Stimulated activated CD8-positive, alpha-beta memory T cell treated with anti-CD3 and anti-CD28 coated beads, Interleukin-15, amount 100 ng/mL, for 1 hour (primary cell): Measurements from ENCODE around the gene CCDC85A.

Experiments used
- DNase-seq: peaks from one replicate; pipeline ENCODE4 v3.0.0-alpha.2; 2020; ENCODE audit warnings: low read depth

The CCDC85A gene

DNA sequence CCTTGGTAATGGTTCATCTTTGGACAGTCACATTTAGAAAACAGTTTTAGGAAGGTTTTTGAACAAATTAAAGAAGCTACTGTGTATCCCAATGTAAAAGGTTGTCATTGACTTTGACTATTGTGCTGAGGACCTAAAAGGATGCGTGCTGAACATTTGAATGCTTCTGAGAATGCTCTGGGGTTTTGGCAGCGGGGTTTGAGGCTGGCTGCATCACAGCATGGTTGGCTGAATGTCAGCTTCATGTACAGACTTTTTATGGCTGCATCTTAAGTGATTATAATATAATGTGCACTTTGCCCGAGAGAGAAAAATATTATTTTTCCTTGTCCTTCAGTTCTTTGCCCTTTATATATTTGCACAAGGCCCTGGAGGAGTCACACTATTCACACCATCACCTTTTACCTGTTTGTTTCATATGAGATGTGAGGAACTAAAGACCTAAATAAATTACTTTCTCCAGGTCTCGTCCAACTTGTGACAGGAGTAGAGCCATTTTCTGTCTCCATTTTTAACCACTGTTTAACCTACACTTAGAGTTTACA, 125.9 kb downstream of the CCDC85A start:
- DNase-seq, result no peak

DNA sequence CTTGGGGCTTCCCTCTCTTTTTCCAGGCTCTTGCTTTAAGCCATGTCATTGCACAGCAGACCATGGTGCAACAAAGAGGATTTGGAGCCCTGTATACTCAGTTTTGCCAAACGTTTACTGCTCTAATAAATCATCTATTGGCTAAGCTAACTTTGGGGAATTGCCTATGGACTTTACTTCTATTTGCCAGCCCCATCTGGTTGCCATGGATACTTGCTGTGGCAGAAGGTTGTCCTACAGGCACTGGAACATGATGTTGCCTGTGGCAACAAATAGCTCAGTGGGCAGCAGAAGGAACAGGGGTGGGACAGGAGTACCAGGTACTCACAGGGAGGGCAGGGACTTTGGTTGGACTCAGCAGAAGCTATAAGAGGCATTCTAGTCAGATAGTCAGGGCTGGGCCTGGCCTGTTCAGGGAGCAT, 129.7 kb downstream of the CCDC85A start:
- DNase-seq, result no peak

DNA sequence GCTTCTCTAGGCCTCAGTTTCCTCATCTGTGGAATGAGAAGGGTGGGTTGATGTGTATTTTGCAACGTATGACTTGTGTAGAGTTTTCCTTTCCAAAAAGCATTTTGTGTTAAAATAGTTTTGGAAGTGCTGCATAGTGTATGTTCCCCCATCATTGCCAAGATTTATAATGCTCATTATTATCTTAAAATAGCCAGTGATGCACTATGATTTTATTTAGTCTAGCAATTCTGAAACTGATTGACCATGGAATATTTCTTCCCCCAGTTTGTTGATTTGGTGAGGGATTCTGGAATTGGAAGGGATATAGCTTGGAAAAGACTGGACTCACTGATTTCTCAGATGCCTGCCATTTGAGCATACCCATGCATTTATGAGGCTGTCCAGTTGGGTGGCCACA, 130.6 kb downstream of the CCDC85A start:
- DNase-seq, result no peak

DNA sequence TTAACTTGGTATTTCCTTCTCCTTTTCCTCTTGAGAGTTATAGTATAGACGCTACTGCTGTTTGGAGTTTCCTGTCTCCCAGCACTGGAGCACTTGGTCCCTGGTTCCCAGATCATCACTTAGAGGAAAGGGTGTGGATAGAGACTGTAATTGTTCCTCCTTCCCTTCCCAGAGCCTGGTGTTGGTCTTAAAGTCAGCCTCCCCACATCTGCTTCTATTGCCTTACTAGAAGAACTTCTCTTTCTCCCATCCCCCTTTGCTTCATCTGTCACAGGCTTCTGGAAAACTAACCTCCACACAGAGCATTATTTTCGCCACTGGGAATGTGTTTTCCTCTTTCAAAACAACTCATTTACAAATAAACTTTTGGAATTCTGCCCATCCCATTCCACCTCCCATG, 131.0 kb downstream of the CCDC85A start:
- no peak for DNase-seq

DNA sequence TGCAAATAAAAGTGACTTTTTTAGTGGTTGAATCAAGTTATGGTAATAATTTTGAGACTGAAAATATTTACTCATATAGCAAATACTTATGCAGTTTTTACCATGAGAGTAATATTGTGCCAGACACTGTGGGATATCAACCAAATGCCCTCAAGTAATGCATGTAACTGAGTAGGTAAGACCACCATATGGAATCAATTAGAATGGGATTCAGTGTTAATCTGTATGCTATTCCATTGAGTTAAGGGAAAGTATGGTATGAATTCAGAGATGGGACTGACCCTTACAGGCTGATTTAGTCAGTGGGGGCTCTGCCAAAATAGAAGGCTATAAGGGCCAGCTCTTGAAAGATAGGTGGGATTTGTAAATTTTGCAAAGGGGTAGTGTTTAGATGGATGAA, 131.6 kb downstream of the CCDC85A start:
- DNase-seq, result no peak

DNA sequence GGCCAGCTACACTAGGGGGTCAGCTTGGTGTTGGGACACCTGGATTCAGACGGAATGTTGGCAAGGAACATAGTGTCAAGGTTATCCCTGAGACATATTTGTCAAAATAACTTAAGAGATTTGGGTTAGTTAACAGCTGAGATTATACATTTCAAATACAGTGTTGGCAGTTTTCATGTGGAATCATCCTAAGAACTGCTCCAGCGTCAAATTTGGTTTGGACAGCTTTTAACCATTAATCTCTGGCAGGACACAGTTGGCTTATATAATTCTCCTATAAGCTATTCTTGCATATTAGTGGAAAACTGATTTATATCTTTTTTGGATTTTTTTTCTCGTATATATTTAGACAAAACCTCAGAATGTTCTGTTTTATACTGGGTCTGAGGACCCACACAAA, 132.2 kb downstream of the CCDC85A start:
- DNase-seq, result no peak

DNA sequence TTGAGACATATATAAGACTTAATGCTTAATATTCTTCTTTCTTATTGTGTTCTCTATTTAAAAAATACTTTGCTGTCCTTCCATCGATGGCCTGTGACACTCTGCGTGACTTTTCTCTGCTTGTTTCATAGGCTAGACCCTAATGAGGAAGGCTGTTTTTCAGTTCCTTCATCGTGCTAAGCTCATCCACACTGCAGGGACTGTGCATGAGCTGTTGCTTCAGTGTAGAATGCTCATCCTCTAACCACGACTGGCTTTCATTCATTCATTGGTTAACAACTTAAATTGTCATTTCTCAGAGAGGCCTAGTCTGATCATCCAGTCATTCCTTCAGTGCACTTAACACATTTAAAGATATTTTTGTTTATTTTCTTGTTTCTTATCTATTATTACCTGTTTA, 134.4 kb downstream of the CCDC85A start:
- no peak for DNase-seq

DNA sequence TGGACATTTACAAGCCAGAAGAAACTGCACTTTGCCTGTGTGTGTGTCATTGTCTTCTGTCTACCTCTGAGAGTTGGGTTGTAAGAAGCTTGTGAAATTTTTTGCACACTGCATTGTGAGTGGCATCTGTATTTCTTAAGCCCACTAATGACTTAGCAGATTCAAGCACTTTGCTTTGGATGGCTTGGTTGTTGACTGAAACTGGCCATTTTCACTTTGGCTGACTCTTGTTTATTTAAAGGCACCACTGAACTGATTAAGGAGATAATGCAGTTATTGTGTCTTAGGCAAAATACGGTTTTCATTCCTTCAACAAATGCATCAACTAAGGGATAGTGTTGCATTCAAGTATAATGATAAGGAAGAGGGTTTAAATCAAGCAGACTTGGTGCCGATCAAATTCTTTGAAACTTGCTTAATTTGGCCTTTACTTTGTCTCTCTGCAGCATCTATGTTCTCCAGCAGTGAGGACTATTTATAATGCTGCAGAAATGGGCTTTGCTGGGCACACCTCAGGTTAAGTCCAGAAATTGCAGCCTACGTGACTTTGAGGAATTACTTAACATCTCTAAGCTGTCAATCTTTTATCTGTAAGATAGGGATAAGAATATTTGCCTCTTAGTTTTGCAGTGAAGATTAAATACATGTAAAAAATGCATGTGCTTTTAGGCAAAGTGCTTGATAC, 142.0 kb downstream of the CCDC85A start:
- DNase-seq, result no peak

DNA sequence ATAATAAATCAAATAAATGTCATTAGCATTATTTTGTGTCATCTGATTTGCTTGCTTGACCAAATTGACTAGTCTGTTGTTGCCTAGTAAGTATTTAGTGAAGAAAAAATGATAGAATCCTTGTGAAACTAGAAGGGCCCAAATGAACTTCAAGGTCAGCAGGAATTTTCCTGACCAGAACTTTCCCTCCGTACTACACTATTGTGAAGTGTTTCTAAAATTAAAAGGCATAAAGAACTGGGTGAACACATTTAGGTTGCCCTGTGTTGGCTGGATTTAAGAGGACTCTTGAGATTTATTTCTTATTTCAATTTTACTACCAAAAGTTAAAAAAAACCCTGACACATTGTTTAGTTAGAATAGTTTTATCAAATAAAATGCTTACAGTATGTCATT, 142.6 kb downstream of the CCDC85A start:
- no peak for DNase-seq

DNA sequence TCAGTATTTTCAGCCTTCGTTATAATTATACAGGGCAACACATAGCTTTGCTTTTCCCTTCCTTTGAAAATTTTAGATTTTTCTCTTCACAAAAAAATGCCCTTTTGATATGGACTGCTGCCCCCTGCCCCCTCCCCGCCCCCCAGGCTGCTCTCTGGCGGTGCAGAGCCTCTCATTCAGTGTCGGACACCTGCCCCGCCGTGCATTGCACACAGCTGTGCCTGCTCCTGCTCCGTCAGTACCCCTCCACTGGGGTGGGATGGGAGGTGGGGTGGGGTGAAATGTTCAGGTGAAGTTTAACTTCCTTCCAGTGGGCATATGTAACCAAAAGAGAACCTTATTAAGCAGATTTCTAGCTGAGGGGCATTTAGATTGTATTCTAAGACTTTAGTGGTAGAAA, 148.0 kb downstream of the CCDC85A start:
- no peak for DNase-seq

DNA sequence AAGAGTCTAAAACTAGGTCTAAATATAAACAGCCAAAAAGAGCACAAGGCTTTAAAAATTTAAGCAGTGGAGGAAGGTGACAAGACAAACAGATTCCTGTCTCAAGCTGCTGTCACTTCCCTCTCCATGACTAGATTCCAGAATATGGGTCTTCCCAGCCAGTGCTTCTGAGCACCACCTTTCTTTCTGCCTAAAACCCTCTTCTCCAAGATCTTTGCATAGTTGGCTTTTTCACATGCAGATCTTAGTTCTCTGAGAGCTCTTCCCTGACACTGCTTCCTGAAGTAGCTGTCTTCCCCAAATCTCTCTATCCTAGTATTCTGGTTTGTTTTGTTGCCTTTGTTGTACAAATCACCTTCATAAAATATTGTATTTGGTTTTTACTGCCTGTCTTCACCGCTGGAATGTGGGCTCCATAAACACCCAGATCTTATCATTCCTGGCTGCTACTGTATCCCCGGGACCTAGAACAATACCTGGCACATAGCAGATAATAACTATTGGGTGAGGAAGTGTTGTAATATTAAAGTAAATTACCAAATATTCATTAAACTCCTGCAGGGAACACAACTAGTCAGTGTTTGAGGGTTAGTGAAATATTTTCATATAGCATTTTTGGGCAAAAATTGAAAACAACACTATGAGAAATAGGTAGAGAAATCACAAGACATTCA, 150.2 kb downstream of the CCDC85A start:
- DNase-seq, result no peak

DNA sequence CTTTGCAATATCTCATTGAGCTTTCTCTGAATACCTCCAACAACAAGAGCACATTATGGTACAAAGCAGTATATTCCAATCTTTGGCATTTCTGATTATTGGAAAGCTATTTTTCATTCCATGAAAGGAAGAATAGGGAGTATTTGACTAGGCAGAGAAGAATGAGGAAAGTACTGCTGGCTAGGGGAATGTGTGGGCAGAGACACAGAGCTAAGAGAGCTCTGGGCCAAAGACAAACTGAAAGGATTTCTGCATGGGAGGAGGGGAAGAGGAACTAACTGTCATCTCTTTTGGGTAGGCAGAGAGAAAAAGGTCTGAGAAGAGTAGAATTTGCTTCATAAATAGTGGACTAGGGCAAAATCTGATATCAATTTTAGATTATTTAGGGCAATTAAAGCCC, 150.8 kb downstream of the CCDC85A start:
- no peak for DNase-seq

DNA sequence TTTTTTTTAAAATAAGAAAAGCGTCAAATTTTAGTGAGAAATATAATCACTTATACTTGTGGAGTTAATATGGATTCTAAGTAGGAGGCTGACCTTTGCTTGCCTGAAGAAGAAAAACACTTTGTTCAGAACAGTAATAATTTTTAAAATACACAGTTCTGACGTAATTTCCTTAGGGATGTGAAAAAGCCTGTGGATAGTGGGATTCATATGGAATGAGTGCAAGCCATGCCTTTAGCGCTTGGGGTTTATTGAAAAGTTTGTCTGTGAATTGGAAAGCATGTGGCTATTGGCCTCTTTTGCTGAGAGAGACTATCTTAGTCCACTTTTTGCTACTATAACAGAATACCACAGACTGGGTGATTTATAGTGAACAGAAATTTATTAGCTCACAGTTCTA, 151.3 kb downstream of the CCDC85A start:
- no peak for DNase-seq

DNA sequence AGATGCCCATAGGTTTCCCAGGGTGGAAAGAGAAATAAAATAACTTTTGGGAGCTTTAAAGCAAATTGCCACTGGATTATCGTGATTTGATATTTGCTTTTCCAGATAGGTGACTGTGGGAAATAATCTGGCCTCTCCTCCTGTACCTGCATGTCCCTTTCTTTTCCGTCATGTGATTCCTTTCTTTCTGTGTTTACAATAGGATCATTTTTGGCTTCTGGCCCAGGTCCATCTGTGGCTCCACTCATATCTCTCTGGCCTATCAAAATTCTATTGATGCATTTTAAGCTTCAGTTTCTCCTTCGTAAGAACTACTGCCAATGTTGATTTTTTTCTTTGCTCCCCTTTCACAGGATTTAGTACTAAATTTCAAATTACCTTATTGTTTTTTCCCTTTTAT, 153.6 kb downstream of the CCDC85A start:
- no peak for DNase-seq

DNA sequence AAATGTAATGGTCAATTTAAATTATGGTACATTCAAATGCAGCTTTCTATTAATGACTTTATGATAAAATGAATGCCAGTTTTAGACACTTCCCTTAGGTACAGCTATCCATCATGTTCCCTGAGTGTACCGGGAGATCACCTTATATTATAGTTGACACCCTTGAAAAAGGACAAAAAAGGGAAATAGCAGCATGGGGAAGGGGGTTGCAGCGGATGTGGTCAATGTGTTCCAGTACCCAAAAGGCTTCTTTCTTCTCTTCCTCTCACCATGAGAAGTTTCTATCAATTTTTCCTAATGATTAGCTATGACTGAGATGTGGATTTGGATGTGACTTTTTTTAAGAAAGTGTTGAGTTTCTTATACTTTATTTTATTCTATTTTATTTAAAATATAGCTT, 154.4 kb downstream of the CCDC85A start:
- no peak for DNase-seq

DNA sequence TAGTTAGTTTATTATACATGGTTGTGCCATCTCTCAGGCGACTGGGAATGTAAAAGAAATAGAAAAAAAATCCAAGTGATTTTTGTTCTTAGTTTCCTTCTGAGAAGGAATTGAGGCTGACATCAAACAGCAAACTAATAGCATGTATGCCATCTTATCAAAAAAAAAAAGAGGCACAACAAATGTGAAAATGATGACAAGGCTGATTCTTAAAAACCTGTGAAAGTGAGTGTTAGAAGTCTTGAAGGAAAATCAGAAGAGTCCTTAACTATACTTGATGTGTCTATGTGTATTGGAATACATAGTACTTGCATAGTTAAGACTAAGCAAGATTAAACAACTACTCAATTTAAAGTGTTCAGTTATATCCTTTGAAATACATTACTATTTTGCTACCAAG, 161.0 kb downstream of the CCDC85A start:
- no peak for DNase-seq

DNA sequence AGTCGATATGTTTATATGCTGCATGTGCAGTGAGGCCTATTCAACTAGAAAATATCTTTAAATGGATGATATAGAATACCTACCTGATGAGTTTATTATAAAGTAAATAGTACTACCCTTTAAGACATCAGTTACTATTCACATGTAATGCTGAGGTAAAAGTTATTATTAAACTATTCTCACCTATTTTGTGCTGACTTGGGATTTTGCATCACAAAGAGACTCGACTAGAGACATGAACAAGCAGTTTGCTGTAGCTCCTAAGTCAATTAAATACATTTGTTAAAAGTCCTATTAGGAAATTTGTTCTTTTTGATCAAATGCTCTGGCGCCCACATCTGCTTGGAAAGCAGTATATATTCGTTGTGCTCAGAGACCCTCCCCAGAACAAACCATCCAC, 164.1 kb downstream of the CCDC85A start:
- DNase-seq, result no peak

DNA sequence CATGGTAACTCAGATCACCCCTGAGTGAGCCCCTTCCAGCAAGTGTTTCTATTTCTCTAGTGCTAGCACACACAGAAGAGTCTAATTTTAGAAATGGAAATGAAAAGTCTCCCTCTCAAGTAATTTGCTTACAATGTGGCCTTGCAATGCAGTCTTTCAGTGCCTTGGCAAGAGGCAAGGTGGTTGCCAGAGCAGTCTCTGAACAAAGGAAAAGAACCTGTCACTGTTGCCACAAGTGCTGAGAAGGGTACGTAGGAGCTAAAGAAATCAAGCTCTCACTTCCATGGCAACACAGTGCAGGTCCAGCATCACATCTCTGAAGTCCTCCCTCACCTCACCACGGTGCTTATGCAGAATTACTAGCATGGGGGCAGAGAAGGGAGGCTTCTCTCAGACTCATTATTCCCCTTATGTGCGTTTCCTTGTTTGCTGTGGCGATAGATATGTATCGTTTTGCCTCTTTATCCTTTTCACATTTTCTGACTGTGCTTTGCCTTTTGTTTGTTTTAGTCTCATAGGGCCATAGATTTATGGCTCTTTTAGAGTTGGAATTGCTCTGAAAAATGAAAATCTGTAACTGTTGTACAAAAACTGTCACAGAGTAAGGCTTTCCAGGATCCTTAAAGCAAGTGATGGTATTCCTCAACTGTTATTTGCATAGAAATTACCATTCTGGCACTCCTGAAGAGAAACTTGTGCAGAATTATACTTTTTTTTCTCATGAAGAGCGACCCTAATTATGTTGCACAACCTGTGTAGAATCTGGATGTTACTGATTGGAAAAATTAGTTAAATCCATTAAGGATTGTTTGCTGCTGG, 164.8 kb downstream of the CCDC85A start:
- DNase-seq, result no peak

DNA sequence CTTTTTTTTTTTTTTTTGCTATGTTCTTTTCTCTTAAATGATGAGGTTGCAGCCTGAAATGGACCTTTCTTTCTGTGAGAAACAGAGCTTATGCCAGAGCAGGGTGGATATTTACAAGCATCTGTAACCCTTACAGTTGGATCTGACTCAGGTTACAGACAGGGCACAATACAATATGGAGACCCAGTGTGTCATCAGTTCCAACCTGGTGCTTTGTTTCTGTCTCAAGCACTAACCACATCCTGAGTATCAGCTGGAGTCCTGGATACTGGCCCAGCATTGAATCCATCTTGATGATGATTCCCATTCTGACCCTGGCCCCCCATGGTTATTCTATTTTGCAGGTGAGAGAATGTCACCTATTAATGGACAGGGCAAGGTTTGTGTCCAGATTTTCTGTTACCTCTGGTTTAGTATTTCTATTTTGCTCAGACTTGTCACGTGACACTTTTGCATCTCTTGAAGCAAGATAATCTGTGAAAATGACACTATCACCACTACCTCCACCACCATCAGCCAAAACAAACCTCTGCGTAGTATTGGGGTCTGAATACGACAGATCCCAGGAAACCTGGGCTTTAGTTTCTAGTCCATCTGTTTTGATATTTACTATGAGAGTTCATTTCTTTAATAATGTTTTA, 174.0 kb downstream of the CCDC85A start:
- no peak for DNase-seq

DNA sequence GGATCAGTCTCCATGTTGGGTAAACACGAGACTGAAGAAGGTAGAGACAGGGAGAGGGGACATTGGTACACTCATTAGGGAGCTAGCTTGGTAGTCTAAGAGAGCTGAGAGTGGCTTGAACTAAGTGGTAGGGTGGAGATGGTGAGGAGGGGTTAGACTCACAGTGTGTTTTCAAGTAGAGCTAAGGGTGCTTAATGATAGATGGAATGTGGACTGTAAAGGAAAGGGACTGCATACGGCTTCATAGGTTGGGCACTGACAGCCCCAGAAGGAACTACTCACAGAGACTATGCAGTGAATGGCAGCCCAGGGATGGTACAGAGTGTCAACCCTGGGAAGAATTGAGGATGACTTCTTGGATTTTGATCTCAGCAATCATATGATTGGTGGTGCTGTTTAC, 178.1 kb downstream of the CCDC85A start:
- no peak for DNase-seq

DNA sequence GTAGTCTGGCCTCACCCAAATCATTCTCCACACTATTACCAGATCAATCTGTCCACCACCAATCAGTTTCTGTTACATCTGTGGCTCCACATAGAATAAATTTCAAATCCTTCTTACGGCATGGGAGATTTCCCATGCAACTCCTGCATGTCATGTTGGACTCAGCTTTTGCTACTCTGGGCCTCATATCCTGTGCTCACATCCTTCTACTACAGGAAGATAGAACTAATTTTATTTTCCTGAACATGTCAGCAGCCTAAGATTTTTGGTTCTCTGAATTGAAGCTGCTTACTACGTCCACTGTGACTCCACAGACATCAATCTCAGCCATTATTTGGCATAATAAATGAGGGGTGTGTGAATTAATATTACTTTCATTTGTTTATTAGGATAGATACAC, 181.1 kb downstream of the CCDC85A start:
- no peak for DNase-seq

DNA sequence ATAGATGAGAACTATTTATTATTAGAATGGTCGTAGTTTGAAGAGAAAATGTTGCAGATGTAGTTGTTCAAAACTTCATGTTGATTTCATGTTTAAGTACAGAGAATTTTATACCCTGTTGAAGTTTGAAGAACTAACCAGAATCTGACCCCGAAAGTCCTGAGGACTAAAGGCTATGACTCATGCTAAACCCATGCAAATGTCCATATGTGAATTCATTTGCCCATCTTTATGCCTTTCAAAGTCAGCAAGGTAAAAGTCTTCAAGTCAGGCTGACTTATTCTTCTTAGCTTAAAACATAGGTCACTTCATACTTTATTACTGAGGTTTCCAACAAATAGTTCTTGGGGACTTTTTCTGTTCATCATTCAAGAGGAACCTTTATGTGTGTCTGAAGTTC, 185.5 kb downstream of the CCDC85A start:
- DNase-seq, result no peak
